NCI-H82 treated with DMSO at 0.1 percent for 48 hours (cell line): ENCODE measurements around the gene PSMG3.

Experiments used
- DNase-seq: peaks from one replicate; lab custom pipeline; 2025; ENCODE audit not compliant: unreplicated experiment; lab: John Stamatoyannopoulos, UW

The PSMG3 gene

GRCh38 chr7:1546909-1547776, 22.7 kb downstream of the PSMG3 start:
- no peak for DNase-seq

- no peak for DNase-seq
These were observed 23.4 kb downstream of the PSMG3 start for GRCh38 chr7:1546274-1546908.

- DNase-seq: no peak
These were observed 24.2 kb downstream of the PSMG3 start for GRCh38 chr7:1545417-1546246.

- no peak for DNase-seq
These were observed 24.9 kb downstream of the PSMG3 start for GRCh38 chr7:1544896-1545416.

DNA sequence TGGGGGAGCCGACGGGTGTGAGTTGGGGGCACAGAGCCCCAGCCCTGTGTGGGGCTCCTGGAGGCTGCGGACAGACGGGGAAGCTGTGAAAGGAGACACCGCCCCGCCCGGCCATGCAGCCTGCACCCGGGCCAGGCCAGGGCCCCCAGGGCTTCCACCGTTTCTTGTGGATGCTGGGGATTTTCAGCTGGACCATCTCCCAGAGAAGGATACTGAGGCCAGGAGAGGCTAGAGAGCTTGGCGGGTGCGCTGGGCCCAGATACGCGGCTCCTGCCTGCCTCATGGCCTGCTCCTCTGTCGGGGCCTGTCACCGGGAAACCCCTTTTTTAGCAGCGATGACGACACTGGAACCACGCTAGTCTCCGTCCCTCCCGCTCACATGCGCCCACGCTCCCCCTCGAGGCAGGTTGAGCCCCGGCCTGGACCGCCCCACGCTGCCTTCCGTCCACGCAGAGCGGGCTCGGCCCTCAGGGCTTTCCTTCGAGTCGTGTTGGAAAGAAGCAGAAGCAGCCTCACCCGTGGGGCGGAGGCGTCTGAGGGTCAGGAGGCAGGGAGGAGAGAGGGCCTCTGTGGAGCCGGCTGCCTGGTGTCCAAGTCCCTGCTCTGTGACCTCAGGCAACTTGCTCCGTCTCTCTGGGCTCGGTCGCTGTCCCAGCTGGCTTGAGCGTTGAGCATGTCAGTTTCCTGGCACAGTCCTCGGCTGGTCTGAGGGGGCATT, 25.5 kb downstream of the PSMG3 start:
- DNase-seq: no peak

GRCh38 chr7:1543826-1544177, 26.0 kb downstream of the PSMG3 start:
- no peak for DNase-seq

DNA sequence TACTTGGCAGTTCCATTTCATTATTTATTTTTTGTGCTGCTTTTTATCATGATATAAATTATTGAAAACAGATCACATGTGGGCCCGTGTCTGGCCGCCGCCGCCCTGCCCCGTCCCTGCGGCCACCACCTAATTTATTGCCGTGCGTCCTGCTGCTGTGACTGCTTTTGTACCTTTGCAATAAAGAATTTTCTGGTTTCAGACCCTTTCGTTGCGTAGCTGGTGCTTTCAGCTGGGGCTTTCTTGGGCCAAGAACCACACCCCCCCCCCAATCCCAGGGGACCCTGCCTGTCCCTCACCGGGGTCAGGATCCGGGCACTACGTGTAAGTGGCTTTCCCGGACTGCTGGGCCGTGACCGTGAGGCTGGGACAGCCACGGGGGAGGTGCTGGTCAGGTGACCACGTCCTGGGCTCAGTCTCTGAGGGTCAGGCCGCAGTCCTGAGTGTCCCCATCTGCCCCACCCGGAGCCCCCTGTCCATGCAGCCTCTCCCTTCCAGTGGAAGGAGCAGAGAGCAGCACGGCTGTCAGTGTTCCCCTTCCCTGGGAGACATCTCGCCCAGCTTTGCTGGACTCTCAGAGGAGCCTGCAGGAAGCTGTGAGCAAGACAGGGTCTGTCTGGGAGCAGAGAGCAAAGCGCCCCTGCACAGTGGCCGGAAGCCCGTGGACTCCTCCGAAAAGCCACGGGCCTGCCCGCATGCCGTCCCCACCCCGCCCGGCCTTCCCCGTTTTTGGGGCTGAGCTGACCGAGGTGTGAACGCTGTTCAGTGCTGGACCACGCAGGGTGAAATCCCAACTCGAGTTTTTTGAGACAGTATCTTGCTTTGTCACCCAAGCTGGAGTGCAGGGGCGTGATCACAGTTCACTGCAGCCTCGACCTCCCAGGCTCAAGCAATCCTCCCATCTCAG, 26.7 kb downstream of the PSMG3 start:
- no peak for DNase-seq

- no peak for DNase-seq
These were observed 27.5 kb downstream of the PSMG3 start for GRCh38 chr7:1542329-1542728.

DNA sequence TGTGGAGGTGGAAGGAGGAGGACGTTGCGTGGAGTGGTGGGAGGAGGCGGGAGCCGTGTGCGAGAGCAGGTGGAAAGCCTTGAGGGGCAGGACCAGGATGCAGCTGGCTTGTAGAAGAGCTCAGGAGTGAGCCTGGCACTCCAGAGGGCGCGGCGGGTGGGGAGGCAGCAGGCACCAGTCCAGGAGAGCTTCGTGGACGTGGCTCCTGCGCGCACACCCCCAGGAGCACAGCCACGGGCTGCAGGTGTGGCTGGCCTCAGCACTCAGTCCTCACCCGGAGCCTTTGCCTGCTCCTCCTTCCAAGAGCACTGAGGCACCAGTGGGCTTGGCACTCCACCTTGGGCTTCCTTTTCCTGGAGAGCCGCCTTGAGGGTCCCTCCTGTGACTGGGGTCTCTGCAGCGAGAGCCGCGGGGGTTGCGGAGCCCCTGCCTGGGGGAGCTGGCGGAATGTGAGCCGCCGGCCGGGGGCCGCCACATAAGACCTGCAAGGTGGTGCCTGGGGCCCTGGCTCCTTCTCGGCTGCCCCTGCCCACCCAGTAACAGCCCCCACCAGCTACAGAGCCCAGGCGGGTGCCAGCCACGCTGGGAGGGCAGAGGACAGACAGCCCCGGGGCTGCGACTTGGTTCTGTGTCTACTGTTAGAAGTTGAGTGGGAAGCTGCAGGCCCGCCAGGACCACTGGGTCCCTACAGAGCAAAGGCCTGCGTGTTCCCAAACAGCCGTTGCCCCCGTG, 28.2 kb downstream of the PSMG3 start:
- no peak for DNase-seq

GRCh38 chr7:1540776-1541271, 29.0 kb downstream of the PSMG3 start:
- no peak for DNase-seq

DNA sequence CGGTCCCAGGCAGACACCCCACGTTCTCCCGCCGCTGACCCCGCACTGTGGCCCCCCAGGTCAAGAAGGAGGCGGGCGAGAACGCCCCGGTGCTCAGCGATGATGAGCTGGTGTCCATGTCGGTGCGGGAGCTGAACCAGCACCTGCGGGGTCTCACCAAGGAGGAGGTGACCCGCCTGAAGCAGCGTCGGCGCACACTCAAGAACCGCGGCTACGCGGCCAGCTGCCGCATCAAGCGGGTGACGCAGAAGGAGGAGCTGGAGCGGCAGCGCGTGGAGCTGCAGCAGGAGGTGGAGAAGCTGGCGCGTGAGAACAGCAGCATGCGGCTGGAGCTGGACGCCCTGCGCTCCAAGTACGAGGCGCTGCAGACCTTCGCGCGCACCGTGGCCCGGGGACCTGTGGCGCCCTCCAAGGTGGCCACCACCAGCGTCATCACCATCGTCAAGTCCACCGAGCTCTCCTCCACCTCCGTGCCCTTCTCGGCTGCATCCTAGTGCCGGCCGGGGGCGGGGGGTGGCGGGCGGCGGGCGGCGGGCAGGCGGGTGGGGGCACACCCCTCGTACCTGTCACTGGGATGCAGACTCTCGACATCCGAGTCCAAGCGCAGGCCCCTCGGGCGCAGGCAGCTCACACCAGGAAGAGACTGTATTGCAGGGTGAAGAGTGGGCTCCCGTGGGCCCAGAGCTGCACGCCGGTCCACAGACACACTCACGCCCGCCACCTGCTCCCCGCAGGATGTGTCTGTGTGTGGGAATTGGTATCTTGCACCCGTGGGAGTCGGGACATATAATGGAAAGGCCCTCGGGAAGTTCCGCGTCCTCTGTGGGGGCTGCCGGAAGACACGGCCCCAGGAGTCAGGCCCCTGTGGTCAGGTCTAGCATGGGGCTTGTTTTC, 29.7 kb downstream of the PSMG3 start:
- no peak for DNase-seq

DNA sequence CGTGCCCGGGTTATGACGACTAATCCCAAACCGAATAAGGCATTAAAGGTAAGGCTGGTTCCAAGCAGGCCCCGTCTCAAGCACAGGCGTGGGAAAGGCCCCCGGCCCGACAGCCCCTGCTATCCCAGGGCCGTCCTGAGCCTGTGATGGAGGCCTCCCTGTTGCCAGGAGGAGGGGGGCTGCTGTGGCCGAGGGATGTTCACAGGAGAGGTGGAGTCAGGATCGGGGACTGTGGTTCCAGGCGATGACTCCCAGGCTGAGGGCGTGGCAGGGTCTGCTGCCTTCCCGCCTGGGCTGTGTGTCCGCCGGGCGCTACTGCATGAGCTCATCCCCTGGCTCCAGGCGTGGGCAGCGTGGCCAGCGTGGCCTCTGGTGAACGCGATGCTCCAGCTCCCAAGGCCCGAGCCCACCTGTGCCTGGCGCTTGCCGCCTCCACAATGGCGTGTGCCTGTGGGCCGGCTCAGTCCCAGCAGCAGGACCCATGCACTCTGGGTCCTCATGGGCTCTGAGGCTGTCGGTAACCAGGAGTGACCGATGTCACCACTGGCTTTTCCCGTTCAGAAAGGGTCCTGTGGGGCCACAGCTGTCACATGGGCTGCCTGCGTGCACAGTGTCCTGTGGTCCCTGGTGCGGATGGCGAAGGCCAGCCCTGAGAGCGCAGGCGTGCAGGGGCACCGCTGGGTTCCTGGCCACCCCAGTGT, 30.5 kb downstream of the PSMG3 start:
- DNase-seq: no peak

GRCh38 chr7:1538544-1539180, 31.2 kb downstream of the PSMG3 start:
- DNase-seq: no peak

DNA sequence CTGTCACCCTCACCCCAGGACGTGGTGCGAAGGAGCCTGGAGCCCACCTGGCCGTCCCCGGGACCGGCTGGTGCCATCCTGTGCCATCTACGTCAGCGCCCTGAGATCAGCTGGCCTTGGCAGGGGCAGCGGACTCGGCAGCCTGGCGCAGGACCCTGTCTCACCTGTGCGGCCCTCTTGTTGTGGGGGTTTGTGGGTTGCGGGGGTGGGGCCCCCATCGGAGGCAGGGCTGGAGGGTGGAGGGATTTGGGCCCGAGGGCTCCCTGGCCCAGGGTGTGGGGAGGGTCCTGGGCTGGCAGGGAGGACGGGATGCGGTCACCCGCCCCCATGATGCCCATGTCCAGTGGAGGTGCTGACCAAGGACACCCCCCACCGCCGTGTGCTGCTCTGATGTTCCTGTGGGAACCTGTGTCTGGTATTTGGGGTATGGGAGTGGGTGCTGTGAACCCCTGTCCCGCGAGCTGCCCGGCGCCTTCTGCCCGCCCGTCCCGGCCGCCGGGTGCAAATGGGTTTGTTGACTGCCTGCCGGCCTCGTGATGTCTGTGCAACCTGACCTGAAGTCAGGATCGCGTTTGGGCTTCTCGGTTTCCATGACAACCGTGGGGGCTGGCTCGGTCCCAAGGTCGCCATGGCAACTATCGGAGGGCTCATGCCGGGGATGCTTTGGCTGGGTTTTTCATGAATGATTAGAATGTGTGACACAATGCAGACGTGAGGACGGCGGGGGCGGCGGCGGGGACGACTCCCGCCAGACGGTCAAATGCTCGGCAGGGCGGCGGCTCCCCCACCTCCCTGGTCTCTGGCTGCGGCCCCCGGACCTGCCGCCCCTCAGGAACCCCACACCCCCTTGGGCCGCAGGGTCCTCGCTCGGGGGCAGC, 32.1 kb downstream of the PSMG3 start:
- no peak for DNase-seq

- DNase-seq: no peak
These were observed 32.9 kb downstream of the PSMG3 start for GRCh38 chr7:1536743-1537534.
